Peyer's patch (tissue), 4 donors: ENCODE measurements around the gene EPN1.

Experiments
- POLR2A ChIP-seq, 2 donors: fragments of 450-650 bp; IDR thresholded peaks; one replicate each; pipeline ENCODE4 v1.5.1; 2017; ENCODE audit warnings: antibody characterized with exemption in 2 of 2, mild to moderate bottlenecking in 2 of 2, moderate library complexity in 2 of 2
- TF ChIP-seq, protein P1 (sequence below), 6 experiments: fragments of 450-650 bp in 4 of 6; fragments of 200-600 bp in 2 of 6; sonication (generic) in 1 of 6; IDR thresholded peaks; one replicate each; pipeline ENCODE4 v1.5.1; 2017 to 2019; ENCODE audit warnings: antibody characterized with exemption in 6 of 6, mild to moderate bottlenecking in 3 of 6, moderate library complexity in 1 of 6

DNA sequence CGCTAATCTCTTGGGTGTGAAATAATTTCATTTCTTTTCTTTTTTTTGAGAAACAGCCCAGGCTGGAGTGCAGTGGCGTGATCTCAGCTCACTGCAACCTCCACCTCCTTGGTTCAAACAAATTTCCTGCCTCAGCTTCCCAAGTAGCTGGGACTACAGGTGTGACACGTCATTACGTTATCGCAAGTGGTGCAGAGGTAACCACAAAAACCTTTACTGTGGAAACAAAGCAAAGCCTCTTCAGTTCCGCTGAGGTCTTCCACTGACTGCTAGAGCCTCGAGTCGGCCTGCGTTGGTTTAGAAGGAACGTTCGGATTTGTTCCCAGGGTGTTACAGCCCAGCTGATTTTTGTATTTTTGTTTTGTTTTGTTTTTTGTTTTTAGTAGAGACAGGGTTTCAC, 48.7 kb upstream of the EPN1 start:
- TF ChIP-seq, protein P1, sequence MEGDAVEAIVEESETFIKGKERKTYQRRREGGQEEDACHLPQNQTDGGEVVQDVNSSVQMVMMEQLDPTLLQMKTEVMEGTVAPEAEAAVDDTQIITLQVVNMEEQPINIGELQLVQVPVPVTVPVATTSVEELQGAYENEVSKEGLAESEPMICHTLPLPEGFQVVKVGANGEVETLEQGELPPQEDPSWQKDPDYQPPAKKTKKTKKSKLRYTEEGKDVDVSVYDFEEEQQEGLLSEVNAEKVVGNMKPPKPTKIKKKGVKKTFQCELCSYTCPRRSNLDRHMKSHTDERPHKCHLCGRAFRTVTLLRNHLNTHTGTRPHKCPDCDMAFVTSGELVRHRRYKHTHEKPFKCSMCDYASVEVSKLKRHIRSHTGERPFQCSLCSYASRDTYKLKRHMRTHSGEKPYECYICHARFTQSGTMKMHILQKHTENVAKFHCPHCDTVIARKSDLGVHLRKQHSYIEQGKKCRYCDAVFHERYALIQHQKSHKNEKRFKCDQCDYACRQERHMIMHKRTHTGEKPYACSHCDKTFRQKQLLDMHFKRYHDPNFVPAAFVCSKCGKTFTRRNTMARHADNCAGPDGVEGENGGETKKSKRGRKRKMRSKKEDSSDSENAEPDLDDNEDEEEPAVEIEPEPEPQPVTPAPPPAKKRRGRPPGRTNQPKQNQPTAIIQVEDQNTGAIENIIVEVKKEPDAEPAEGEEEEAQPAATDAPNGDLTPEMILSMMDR (IDR thresholded peaks at IDR 0.05), result no peak
- no peak for TF ChIP-seq POLR2A (IDR thresholded peaks at IDR 0.05)
